Spleen (tissue), 11 donors: ENCODE results near the gene EPB41L4B. TPM values are rescaled to one million over a fixed set of nuclear protein-coding genes. Genes with fewer than 3 reads are reported as not detected.

ENCODE experiments used
- DNase-seq: peaks from one replicate; pipeline ENCODE4 v3.0.0-alpha.2; 2020
- H3K27ac ChIP-seq, 8 donors: fragments of 200-600 bp; sonication (generic) in 7 of 8; 1 replicate in 4 of 8; 2 replicates in 4 of 8; pipeline versions ENCODE4 v1.5.0 to v1.8.0; 2016 to 2021; ENCODE audit warnings: inconsistent platforms in 4 of 8, mild to moderate bottlenecking in 4 of 8, moderate library complexity in 1 of 8
- H3K27me3 ChIP-seq, 7 donors: fragments of 200-600 bp; sonication (generic) in 6 of 7; replicated peaks in 1 of 7; 1 replicate in 4 of 7; 2 replicates in 3 of 7; pipeline versions ENCODE4 v1.5.0 to v1.8.0; 2016 to 2021; ENCODE audit warnings: inconsistent platforms in 3 of 7, mild to moderate bottlenecking in 1 of 7
- H3K36me3 ChIP-seq, 6 donors: fragments of 200-600 bp; sonication (generic) in 5 of 6; 1 replicate in 4 of 6; 2 replicates in 2 of 6; pipeline versions ENCODE4 v1.5.0 to v1.8.0; 2016 to 2021; ENCODE audit warnings: inconsistent platforms in 2 of 6
- H3K4me1 ChIP-seq, 6 donors: fragments of 200-600 bp; sonication (generic) in 5 of 6; 1 replicate in 3 of 6; 2 replicates in 3 of 6; pipeline versions ENCODE4 v1.5.0 to v1.8.0; 2016 to 2021; ENCODE audit warnings: inconsistent platforms in 3 of 6
- H3K4me3 ChIP-seq, 8 donors: fragments of 200-600 bp; sonication (generic) in 7 of 8; 1 replicate in 4 of 8; 2 replicates in 4 of 8; pipeline versions ENCODE4 v1.5.0 to v1.8.0; 2016 to 2021; ENCODE audit warnings: inconsistent platforms in 4 of 8, mild to moderate bottlenecking in 4 of 8, moderate library complexity in 2 of 8
- H3K9me3 ChIP-seq, 8 donors: fragments of 200-600 bp; sonication (generic) in 7 of 8; 1 replicate in 4 of 8; 2 replicates in 4 of 8; pipeline versions ENCODE4 v1.5.0 to v1.8.0; 2016 to 2021; ENCODE audit warnings: inconsistent platforms in 4 of 8
- CTCF ChIP-seq, 11 experiments: fragments of 200-600 bp in 7 of 11; fragments of 450-650 bp in 4 of 11; sonication (generic) in 4 of 11; IDR thresholded peaks in 8 of 11; conservative IDR thresholded peaks in 3 of 11; 1 replicate in 7 of 11; 2 replicates in 4 of 11; pipeline versions ENCODE4 v1.4.0 to v1.8.0; 2016 to 2021; ENCODE audit warnings: antibody characterized with exemption in 11 of 11, inconsistent platforms in 4 of 11, mild to moderate bottlenecking in 1 of 11
- POLR2A ChIP-seq, 3 donors: fragments of 450-650 bp; IDR thresholded peaks; one replicate each; pipeline ENCODE4 v1.5.1; 2017; ENCODE audit warnings: antibody characterized with exemption in 3 of 3, mild to moderate bottlenecking in 1 of 3
- POLR2AphosphoS5 ChIP-seq, 3 donors: sonication (generic); formaldehyde crosslinking; IDR thresholded peaks; one replicate each; pipeline ENCODE4 v1.5.1; 2017; ENCODE audit warnings: antibody characterized with exemption in 3 of 3
- WGBS, 5 donors: extraction: QIAGEN DNeasy Blood & Tissue Kit in 3 of 5; methylation state at CpG; one replicate each; pipeline versions ENCODE4 v1.1.5 to v1.1.7; 2013 to 2018; 5-methylcytosine and 5-hydroxymethylcytosine counted together
- intact Hi-C: fragments of 100-400 bp; cut with DNase I; formaldehyde crosslinking; loops from one replicate; pipeline ENCODE4 v1.15.0; 2023; ENCODE audit warnings: low total_unique reads
- polyA plus RNA-seq, 3 donors: library from polyadenylated mRNA; stranded (reverse); fragments of 200-250 nt; gene quantifications; one replicate each; pipeline ENCODE4 v1.2.1, GENCODE V29; 2013
- total RNA-seq, 7 donors: library from RNA; depleted of rRNA in 3 of 7; stranded (reverse); fragments of >200 nt in 3 of 7; fragmentation: NEBNext Ultra II Directional in 4 of 7; extraction: Animal tissue kit (Norgen Biotek cat#: 25700) in 4 of 7; gene quantifications; one replicate each; pipeline versions ENCODE4 v1.1.0 to v1.2.1, GENCODE V29; 2016 to 2021
- donor health status: healthy with polysubstance abuse.
- donor health status: DM: no; HTN: no; CAD: no; lungs with moderate emphysema.
- donor health status: DM: no; HTN: no; CAD: no.
- donor health status: Bipolar disorder and iron deficiency.
- donor health status: healthy.
- donor health status: DM: no; HTN: no; CAD: no.
- donor health status: DM: yes; HTN: yes; CAD: no.

Gene EPB41L4B
- total and polyA plus RNA-seq, 10 donors = 0.02 to 0.43 (median 0.18) TPM; not detected in 3

DNA sequence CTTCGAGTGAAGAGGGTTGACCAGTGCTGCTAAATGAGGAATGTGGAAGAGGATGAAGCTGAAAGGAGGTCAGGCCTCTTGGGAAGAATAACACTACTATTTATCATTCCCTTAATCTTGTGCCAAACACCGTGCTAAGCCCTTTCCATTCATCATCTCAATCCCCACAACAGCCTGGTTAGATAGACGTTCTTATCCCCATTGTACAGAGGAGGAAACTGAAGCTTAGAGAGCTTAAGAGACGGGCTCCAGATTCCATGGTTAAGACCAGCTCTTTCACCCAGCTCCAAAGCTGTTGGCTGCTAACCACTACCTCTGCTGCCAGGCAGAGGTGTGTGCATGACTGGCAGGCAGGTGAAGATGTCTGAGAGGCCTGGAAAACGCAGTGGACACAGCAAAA, 868 bp upstream of the EPB41L4B start:
- H3K9me3 ChIP-seq = no peaks in the 10 kb centered on the region
- 60 to 72% (median 68%) methylated on average over 5 of the region's 5 CpGs for WGBS, 5 donors
- H3K27ac ChIP-seq = no peak overlapping the region
- TF ChIP-seq POLR2AphosphoS5 (IDR thresholded peaks at IDR 0.05) (no peak), CTCF (IDR thresholded peaks at IDR 0.05 in 8 of 11, conservative IDR thresholded peaks at IDR 0.05 in 3 of 11) (no peak), POLR2A (IDR thresholded peaks at IDR 0.05) (no peak)
- H3K4me1 ChIP-seq = peaks cover 4 to 20% (median 15%) of the 10 kb centered on the region in 6 donors
- no peak for DNase-seq
- no peaks in the 10 kb centered on the region for H3K36me3 ChIP-seq
- intact Hi-C loops = no loop called here
- no peak overlapping the region for H3K4me3 ChIP-seq
- peaks cover 4 to 68% (median 54%) of the 10 kb centered on the region in 7 donors for H3K27me3 ChIP-seq

- TF ChIP-seq POLR2A (IDR thresholded peaks at IDR 0.05) (no peak), POLR2AphosphoS5 (IDR thresholded peaks at IDR 0.05) (no peak), CTCF (IDR thresholded peaks at IDR 0.05 in 8 of 11, conservative IDR thresholded peaks at IDR 0.05 in 3 of 11) (no peak)
- WGBS, 5 donors = 0 to 2% (median 2%) methylated on average over 14 to 77 of the region's 77 CpGs; no CpG with 5 or more reads in 2 of the 5 donors
- H3K36me3 ChIP-seq = no peaks in the 10 kb centered on the region
- H3K4me1 ChIP-seq = peaks cover 4 to 20% (median 15%) of the 10 kb centered on the region in 6 donors
- peak overlapping the region in 1 of 8 donors; percentile 72 for H3K4me3 ChIP-seq
- H3K27me3 ChIP-seq = peaks cover 4 to 79% (median 53%) of the 10 kb centered on the region in 7 donors
- no peaks in the 10 kb centered on the region for H3K9me3 ChIP-seq
- intact Hi-C loops = no loop called here
- H3K27ac ChIP-seq = no peak overlapping the region
- DNase-seq = no peak
These were observed 523 bp downstream of the EPB41L4B start for GRCh38 chr9:109320331-109320741.

- peak overlapping the region in 5 of 8 donors; percentile 4 to 72 (median 22) for H3K4me3 ChIP-seq
- WGBS, 5 donors = 3 to 13% (median 4%) methylated on average over 21 to 42 of the region's 42 CpGs
- peaks cover 4 to 85% (median 54%) of the 10 kb centered on the region in 7 donors for H3K27me3 ChIP-seq
- no peaks in the 10 kb centered on the region for H3K36me3 ChIP-seq
- no peaks in the 10 kb centered on the region for H3K9me3 ChIP-seq
- intact Hi-C loops = no loop called here
- H3K4me1 ChIP-seq = peaks cover 4 to 20% (median 15%) of the 10 kb centered on the region in 6 donors
- no peak for DNase-seq
- TF ChIP-seq CTCF (IDR thresholded peaks at IDR 0.05 in 8 of 11, conservative IDR thresholded peaks at IDR 0.05 in 3 of 11) (no peak), POLR2AphosphoS5 (IDR thresholded peaks at IDR 0.05) (no peak), POLR2A (IDR thresholded peaks at IDR 0.05) (no peak)
- no peak overlapping the region for H3K27ac ChIP-seq
These were observed 1.1 kb downstream of the EPB41L4B start for GRCh38 chr9:109319626-109320241.

DNA sequence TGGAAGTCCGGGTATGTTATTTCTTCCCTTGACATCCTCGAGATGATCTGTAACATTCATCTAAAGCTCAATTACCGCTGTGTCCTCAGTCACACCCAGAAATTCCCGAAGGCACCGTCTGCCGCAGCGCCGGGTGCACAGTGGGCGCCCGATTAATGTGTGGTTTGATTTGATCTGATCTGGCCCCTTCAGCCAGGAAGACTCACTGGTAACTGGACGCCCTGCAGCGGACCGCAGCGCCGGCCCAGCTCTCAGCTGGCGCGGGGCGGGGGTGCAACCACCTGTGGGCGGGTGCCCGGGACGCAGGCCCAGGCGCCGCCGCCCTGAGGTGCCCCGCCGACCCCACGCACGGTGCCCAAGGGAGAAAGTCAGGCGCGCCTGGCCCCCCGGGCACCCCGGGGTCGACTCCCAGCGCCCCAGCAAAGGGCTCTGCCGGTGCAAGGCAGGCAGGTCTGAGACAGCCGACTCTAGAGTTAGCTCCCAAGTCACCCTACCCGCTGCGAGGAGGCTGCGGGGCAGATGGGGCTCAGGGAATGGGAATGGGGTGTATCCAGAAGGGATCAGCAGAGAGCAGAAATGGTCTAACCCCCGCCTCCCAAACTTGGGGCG, 1.7 kb downstream of the EPB41L4B start:
- H3K27me3 ChIP-seq = peaks cover 4 to 91% (median 54%) of the 10 kb centered on the region in 7 donors
- H3K27ac ChIP-seq = no peak overlapping the region
- H3K36me3 ChIP-seq = no peaks in the 10 kb centered on the region
- intact Hi-C loops = no loop called here
- peaks cover 4 to 20% (median 15%) of the 10 kb centered on the region in 6 donors for H3K4me1 ChIP-seq
- H3K4me3 ChIP-seq = peak overlapping the region in 1 of 8 donors; percentile 72
- TF ChIP-seq POLR2A (IDR thresholded peaks at IDR 0.05) (no peak), POLR2AphosphoS5 (IDR thresholded peaks at IDR 0.05) (no peak), CTCF (IDR thresholded peaks at IDR 0.05 in 8 of 11, conservative IDR thresholded peaks at IDR 0.05 in 3 of 11) (no peak)
- H3K9me3 ChIP-seq = no peaks in the 10 kb centered on the region
- DNase-seq = no peak
- WGBS, 5 donors = 5 to 15% (median 7%) methylated on average over 16 to 41 of the region's 41 CpGs
